LHCN-M2 (cell line): ENCODE measurements around the gene NTM. TPM values are rescaled to one million over a fixed set of nuclear protein-coding genes. Genes with fewer than 3 reads are reported as not detected.

Source experiments
- DNase-seq: peaks from one replicate; pipeline ENCODE4 v3.0.0-alpha.2; 2012; ENCODE audit warnings: low read depth
- total RNA-seq: library from RNA; depleted of rRNA; stranded (reverse); fragments of >200 nt; gene quantifications from 2 replicates; pipeline ENCODE4 v1.2.3, GENCODE V29; 2014

Gene NTM
- total RNA-seq, 1 experiment from 2014 or later, result 45.6 TPM

GRCh38 chr11:131954146-131954545, 583.7 kb downstream of the NTM start:
- DNase-seq, result no peak

DNA sequence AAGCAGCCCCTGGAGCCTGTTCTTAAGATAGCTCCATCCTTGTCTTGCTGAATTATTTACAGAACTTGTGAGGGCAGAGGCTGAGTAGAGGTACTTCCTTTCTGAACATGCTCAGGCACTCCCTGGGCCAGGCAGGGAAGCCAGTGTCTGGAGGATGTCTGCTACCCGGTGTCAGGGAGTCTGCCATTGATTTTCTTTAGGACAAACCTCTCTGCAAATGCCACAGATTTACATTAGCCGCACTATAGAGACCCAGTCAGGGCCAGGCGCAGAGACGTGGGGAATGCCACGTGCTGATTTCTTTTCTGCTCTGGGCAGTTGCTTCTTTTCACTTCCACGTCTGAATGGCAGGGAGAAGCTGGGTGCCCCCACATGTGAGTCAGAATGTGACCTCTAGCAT, 585.5 kb downstream of the NTM start:
- no peak for DNase-seq

DNA sequence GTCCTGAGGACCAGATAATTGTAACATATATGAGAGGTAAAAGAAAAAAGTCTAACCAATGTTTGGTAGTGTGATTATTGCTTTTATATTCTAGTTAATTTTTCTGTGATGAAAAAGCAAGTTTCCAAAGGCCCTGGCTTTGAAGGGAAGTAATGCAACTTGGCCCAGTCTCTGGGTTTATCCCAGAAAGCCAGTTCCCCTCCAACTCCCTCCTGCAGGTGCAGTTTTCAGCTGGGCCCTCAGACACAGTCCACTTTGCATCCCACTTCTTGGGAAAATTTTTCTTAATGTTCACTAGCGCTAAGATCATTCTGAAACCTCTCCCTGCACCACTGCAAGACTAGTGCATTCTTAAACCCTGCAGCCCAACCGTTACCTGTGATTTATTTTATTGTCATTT, 586.8 kb downstream of the NTM start:
- DNase-seq, result no peak

GRCh38 chr11:131957875-131958274, 587.5 kb downstream of the NTM start:
- DNase-seq, result no peak

DNA sequence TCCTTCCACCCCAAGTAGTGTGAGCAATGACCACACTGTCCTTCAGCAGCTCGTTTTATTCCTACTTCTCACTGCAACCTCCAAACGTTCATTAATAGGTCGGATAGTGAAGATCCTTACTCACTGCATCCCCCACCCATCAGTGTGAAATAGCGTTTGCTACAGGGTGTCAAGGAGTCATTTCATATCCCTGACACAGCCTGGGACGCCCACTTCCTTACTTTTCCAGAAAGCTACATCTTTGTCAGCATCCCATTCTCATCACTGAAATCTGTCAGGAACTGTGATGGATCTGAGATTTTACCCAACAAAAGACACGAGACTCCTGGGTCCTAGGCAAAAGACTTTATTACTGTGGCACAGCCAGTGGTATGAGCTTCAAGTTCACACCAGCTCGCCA, 592.4 kb downstream of the NTM start:
- no peak for DNase-seq

GRCh38 chr11:131964698-131965483, 594.5 kb downstream of the NTM start:
- no peak for DNase-seq

DNA sequence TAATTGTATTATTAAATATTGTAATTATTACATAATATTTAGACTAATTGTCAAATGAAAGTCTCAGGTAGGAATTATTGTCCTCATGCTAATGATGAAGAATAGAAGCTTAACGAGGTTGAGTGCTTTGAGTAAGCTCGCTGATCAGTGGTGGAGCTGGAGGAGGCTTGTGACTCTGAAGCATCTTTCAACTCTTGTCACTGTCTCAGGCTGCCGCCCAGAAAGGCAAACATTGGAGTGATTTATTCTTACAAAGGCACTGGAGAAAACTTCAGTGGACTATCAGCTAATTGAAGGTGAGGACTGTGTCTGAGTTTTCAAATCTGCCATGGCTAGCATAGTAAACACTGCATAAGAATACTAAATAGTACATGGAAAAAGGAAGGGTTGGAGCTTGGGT, 595.1 kb downstream of the NTM start:
- no peak for DNase-seq

- no peak for DNase-seq
Measured at GRCh38 chr11:131966667-131967066, 596.3 kb downstream of the NTM start.

- peak; percentile 59 for DNase-seq
Measured at GRCh38 chr11:131969261-131969660, 598.8 kb downstream of the NTM start.

- no peak for DNase-seq
Measured at GRCh38 chr11:131973061-131973460, 602.6 kb downstream of the NTM start.

GRCh38 chr11:131975619-131976018, 605.2 kb downstream of the NTM start:
- no peak for DNase-seq

GRCh38 chr11:131976021-131976420, 605.6 kb downstream of the NTM start:
- DNase-seq, result no peak

DNA sequence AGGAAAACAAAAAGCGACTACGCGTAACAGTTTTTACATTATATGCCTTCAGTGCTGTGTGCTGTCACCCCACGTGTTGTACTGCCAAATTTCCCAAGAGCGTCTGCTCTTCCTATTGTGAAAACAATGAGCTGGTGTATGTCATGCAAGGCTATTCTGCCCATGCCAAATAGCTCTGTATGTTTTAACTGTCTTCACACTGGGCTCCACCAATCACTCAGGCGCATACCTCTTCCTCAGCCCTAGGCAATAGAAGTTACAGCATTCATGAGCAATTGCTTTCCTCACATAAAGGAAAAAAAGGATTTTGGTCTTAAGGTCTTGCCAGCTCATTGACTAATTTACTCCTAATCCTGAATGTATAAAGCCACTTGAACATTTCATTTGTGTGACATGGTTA, 606.8 kb downstream of the NTM start:
- DNase-seq, result no peak

- DNase-seq, result peak; percentile 80
Measured at GRCh38 chr11:131977854-131978253, 607.4 kb downstream of the NTM start.

DNA sequence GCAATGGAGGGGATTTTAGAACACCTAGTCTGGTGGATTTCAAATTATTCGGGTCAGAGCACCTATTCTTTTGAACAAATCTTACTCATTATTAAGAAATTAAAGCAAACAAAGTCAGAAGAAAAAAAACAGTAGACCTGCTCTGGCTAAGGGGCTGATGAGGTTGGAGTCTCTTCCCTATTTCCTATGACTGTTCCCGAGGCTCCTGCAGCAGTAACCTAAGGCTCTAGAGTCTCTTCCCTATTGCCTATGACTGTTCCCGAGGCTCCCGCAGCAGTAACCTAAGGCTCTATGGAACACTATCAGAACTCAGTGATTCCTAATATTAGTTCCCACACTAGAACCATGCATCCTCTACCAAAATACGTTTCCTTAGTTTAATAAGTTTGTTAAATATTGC, 607.9 kb downstream of the NTM start:
- DNase-seq, result no peak

GRCh38 chr11:131979364-131979763, 608.9 kb downstream of the NTM start:
- DNase-seq, result no peak

DNA sequence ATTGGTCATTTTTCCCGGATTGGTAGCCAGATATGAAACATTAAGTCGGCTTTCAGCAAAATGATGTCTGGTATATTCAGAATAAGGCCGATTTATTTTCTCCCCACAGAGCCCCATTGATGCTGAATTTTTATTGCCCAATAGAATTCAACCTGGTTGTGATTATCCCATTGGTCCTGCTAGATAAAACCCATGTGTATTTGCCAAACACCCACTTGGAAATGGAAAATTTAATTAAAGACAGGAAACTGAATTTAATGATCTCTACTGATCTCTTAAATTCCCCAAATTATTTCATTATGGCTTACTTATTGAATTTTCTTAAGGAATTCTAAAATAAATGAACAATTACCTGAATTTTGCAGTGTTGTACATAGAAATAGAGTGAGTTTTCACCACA, 609.8 kb downstream of the NTM start:
- no peak for DNase-seq

DNA sequence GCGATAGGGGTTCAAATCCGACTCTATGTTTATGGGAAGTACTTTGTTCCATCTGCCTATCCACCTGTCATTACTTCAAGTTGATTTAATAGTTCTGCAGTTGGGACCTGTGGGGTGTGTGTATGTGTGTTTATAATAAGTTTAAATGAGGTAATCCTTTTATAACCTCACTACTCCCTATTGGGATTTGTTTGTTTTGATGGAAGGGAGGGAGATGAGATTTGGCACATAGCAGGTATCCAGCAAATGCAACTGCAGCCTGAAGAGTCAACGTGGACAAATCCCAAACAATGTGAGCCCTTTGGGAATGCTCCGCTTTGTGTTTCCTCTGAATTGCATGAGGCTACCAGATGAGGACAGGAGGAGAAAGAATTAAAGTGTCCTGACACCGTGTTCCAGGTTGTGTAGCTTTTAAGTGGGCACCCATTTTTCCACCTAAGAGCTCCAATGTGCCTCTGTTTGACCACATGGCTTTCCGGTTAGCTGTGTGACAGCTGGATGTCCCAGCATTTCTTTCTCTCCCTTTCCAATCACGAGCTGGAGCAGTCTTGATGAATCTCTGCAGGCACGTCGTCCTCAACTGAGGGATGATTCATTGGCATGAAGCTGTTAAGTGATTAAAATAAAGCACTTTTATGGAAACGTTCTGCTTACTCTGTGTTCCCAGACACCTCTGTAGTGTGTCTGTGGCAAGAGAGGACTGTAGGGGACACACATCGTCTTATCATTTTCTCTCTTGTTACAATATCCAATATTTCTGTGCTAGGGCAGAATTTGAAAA, 610.7 kb downstream of the NTM start:
- peak; percentile 61 for DNase-seq

GRCh38 chr11:131982154-131982553, 611.7 kb downstream of the NTM start:
- no peak for DNase-seq

GRCh38 chr11:131985846-131986301, 615.5 kb downstream of the NTM start:
- no peak for DNase-seq

GRCh38 chr11:131987703-131988102, 617.3 kb downstream of the NTM start:
- no peak for DNase-seq

- DNase-seq, result no peak
Measured at GRCh38 chr11:131991606-131992005, 621.2 kb downstream of the NTM start.

DNA sequence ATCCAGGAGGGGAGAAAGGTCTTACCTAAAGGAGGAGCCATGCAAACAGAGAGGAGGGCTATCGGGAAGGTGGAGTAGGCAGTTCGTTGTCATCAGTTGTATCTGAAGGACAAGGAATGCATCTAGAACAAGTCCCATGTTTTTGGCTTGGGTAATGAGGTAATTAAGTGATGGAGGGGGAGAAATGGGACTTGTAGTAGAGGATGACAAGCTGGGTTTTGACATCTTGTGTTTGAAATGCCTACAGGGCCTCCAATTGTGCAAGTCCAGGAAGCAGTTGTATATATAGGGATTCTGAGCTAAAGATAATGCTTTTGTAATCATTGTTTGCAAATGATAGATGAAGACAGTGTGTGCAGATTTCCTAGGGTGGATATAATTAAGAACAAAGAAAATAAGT, 622.8 kb downstream of the NTM start:
- no peak for DNase-seq
